Mesenchymal stem cell (in vitro differentiated cells and primary cell): ENCODE results near the gene TTC32.
"Not testable (repeated sequence)": the region's sequence is repeated elsewhere in the genome, so short reads cannot be mapped to it uniquely, and the experiment has no call there.

Experiments
- DNase-seq: peaks from one replicate; pipeline ENCODE4 v3.0.0-alpha.2; 2013
- H2AFZ ChIP-seq: one replicate; pipeline ENCODE4 v1.6.1; 2013; ENCODE audit warnings: low read depth, mild to moderate bottlenecking, control low read depth, inconsistent platforms, low read length, moderate library complexity
- H2AK5ac ChIP-seq: 2 replicates; pipeline ENCODE4 v1.6.1; 2013; ENCODE audit warnings: low read length, moderate library complexity, mild to moderate bottlenecking, inconsistent platforms; ENCODE audit not compliant: severe bottlenecking
- H2BK120ac ChIP-seq: one replicate; pipeline ENCODE4 v1.6.1; 2013; ENCODE audit warnings: low read depth, mild to moderate bottlenecking, inconsistent platforms, low read length, moderate library complexity
- H2BK12ac ChIP-seq, 2 experiments: one replicate each; pipeline ENCODE4 v1.6.1; 2013; ENCODE audit warnings: inconsistent platforms in 2 of 2, low read length in 2 of 2, mild to moderate bottlenecking in 2 of 2, moderate library complexity in 2 of 2, control low read depth in 1 of 2
- H2BK15ac ChIP-seq: one replicate; pipeline ENCODE4 v1.6.1; 2013; ENCODE audit warnings: mild to moderate bottlenecking, low read depth, inconsistent platforms; ENCODE audit not compliant: poor library complexity, severe bottlenecking
- H2BK5ac ChIP-seq: 2 replicates; pipeline ENCODE4 v1.6.1; 2013; ENCODE audit warnings: low read depth, mild to moderate bottlenecking, low read length, control low read depth, inconsistent platforms; ENCODE audit not compliant: poor library complexity, severe bottlenecking
- H3K14ac ChIP-seq, 2 experiments: one replicate each; pipeline ENCODE4 v1.6.1; 2013; ENCODE audit warnings: inconsistent platforms in 2 of 2, low read length in 2 of 2, control low read depth in 1 of 2, mild to moderate bottlenecking in 1 of 2, moderate library complexity in 1 of 2
- H3K18ac ChIP-seq, 2 experiments: one replicate each; pipeline ENCODE4 v1.6.1; 2013; ENCODE audit warnings: inconsistent platforms in 2 of 2, low read length in 2 of 2, control low read depth in 1 of 2, low read depth in 1 of 2, mild to moderate bottlenecking in 1 of 2
- H3K23ac ChIP-seq, 2 experiments: one replicate each; pipeline ENCODE4 v1.6.1; 2013; ENCODE audit warnings: inconsistent platforms in 2 of 2, low read length in 2 of 2, mild to moderate bottlenecking in 2 of 2, moderate library complexity in 2 of 2, control low read depth in 1 of 2
- H3K27ac ChIP-seq: 2 replicates; pipeline ENCODE4 v1.5.1; 2013; ENCODE audit warnings: mild to moderate bottlenecking, moderate library complexity, low read length, control low read depth, inconsistent platforms; ENCODE audit not compliant: poor library complexity, severe bottlenecking
- H3K27me3 ChIP-seq, 2 experiments: 2 replicates each; pipeline versions ENCODE4 v1.6.1 to v1.7.0; 2013; ENCODE audit warnings: low read length in 2 of 2, mild to moderate bottlenecking in 2 of 2, moderate library complexity in 2 of 2, control low read depth in 1 of 2, inconsistent platforms in 1 of 2; ENCODE audit not compliant: control insufficient read depth in 1 of 2, insufficient read depth in 1 of 2
- H3K36me3 ChIP-seq, 2 experiments: 2 replicates each; pipeline versions ENCODE4 v1.6.1 to v1.7.0; 2013; ENCODE audit warnings: low read length in 2 of 2, control low read depth in 1 of 2, inconsistent platforms in 1 of 2, low read depth in 1 of 2, mild to moderate bottlenecking in 1 of 2; ENCODE audit not compliant: insufficient read depth in 2 of 2, control insufficient read depth in 1 of 2
- H3K4ac ChIP-seq, 2 experiments: one replicate each; pipeline ENCODE4 v1.6.1; 2013; ENCODE audit warnings: inconsistent platforms in 2 of 2, low read length in 2 of 2, mild to moderate bottlenecking in 2 of 2, moderate library complexity in 2 of 2, control low read depth in 1 of 2, low read depth in 1 of 2
- H3K4me1 ChIP-seq: 2 replicates; pipeline ENCODE4 v1.6.1; 2013; ENCODE audit warnings: low read depth, low read length, control low read depth; ENCODE audit not compliant: control insufficient read depth, insufficient read depth
- H3K4me2 ChIP-seq: 2 replicates; pipeline ENCODE4 v1.6.1; 2013; ENCODE audit warnings: low read length, mild to moderate bottlenecking, inconsistent platforms; ENCODE audit not compliant: poor library complexity, severe bottlenecking
- H3K4me3 ChIP-seq, 2 experiments: 2 replicates each; pipeline versions ENCODE4 v1.5.1 to v1.7.0; 2013; ENCODE audit warnings: low read length in 2 of 2, mild to moderate bottlenecking in 2 of 2, control low read depth in 1 of 2, low read depth in 1 of 2; ENCODE audit not compliant: insufficient read depth in 1 of 2
- H3K79me1 ChIP-seq: replicated peaks from 2 replicates; pipeline ENCODE4 v1.6.1; 2013; ENCODE audit warnings: mild to moderate bottlenecking, control low read depth, low read length, inconsistent platforms; ENCODE audit not compliant: poor library complexity, severe bottlenecking
- H3K9ac ChIP-seq: 2 replicates; pipeline ENCODE4 v1.7.0; 2013; ENCODE audit warnings: mild to moderate bottlenecking, low read length, moderate library complexity
- H3K9me3 ChIP-seq: 2 replicates; pipeline ENCODE4 v1.7.0; 2013; ENCODE audit warnings: mild to moderate bottlenecking, low read length; ENCODE audit not compliant: control insufficient read depth
- H4K8ac ChIP-seq: one replicate; pipeline ENCODE4 v1.6.1; 2013; ENCODE audit warnings: inconsistent platforms, mild to moderate bottlenecking, low read length, moderate library complexity
- H4K91ac ChIP-seq: one replicate; pipeline ENCODE4 v1.6.1; 2013; ENCODE audit warnings: mild to moderate bottlenecking, low read length, inconsistent platforms
- WGBS: methylation state at CpG from one replicate; pipeline ENCODE4 v1.1.7; 2013; ENCODE audit warnings: mixed read lengths; 5-methylcytosine and 5-hydroxymethylcytosine counted together

TTC32 gene

DNA sequence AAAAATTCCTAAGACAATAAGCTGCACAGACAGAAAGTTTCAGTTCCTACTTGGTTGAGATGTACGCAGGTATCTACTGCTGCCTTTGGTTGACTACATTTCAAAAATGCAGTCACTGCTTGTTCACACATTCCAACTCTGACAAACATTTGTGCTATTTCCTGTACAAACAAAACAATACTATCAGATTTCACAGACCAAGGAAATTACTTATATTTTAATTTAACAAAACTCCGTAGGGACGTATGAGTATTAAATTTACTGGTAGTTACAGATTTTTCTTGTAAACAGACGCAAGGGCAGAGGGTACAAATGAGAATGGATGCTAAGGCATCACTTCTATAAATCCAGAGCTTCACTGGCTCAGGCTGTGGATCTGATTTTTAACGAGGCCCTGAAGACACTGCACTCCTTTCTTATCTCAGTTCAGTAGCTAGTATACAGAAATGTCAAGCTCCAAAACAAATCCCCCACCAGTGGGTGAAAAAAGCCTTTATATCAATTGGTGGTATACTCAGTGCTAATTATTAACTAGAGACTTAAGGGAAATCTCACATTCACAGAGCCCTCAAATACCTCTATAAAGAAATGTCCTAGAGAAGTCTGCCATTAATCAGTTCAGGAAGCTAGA, 31.7 kb upstream of the TTC32 start:
- Histone ChIP-seq H3K4me3 (no peak overlapping the region), H4K91ac (no peak overlapping the region), H3K9me3 (peaks cover 9% of the 10 kb centered on the region), H3K4me1 (no peaks in the 10 kb centered on the region), H3K9ac (peak overlapping the region; percentile 39), H3K27me3 (no peaks in the 10 kb centered on the region), H2BK12ac (no peak overlapping the region), H4K8ac (no peak overlapping the region), H2BK15ac (no peak overlapping the region), H3K14ac (no peak overlapping the region), H3K4ac (no peak overlapping the region), H3K79me1 (peaks cover 6% of the 10 kb centered on the region), H2AFZ (no peak overlapping the region), H3K4me2 (peak overlapping the region; percentile 35), H3K23ac (no peak overlapping the region), H2BK120ac (no peak overlapping the region), H3K27ac (peak overlapping the region; percentile 98), H3K18ac (no peak overlapping the region), H3K36me3 (peaks cover 10 to 75% of the 10 kb centered on the region in 2 experiments), H2BK5ac (peak overlapping the region; percentile 87), H2AK5ac (no peak overlapping the region)
- WGBS, result 14% methylated on average over 5 of the region's 5 CpGs
- peak; percentile 27 for DNase-seq

DNA sequence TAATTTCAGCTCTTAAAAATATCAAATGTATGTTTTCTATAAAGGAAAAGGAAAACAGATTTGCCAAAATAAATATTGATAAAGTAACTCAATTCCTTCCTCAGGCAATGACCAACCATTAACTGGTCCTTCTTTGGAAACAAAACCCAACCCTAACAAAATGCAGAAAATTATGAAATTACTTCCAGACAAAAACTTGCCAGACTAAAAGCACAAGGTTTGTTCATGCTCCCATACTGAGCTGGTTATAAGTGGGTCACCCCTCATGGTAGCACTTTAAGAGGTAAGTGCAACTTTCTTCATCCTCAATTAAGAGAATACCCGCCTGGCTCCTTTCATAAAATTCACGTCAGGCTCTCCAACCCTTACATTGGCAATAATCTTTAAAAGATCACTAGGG, 31.1 kb upstream of the TTC32 start:
- Histone ChIP-seq H3K23ac (no peak overlapping the region), H3K14ac (no peak overlapping the region), H3K4me2 (peak overlapping the region; percentile 35), H3K4me1 (no peaks in the 10 kb centered on the region), H2BK5ac (peak overlapping the region; percentile 87), H3K9ac (no peak overlapping the region), H3K36me3 (peaks cover 13 to 73% of the 10 kb centered on the region in 2 experiments), H2BK15ac (no peak overlapping the region), H3K27me3 (no peaks in the 10 kb centered on the region), H2AK5ac (peak overlapping the region; percentile 35), H3K18ac (no peak overlapping the region), H2BK120ac (peak overlapping the region; percentile 79), H3K79me1 (peaks cover 6% of the 10 kb centered on the region), H3K9me3 (peaks cover 14% of the 10 kb centered on the region), H4K91ac (no peak overlapping the region), H3K4me3 (no peak overlapping the region), H3K27ac (peak overlapping the region; percentile 98), H2BK12ac (no peak overlapping the region), H2AFZ (no peak overlapping the region), H3K4ac (no peak overlapping the region), H4K8ac (no peak overlapping the region)
- DNase-seq, result no peak
- WGBS, result 92% methylated on average over 2 of the region's 2 CpGs

DNA sequence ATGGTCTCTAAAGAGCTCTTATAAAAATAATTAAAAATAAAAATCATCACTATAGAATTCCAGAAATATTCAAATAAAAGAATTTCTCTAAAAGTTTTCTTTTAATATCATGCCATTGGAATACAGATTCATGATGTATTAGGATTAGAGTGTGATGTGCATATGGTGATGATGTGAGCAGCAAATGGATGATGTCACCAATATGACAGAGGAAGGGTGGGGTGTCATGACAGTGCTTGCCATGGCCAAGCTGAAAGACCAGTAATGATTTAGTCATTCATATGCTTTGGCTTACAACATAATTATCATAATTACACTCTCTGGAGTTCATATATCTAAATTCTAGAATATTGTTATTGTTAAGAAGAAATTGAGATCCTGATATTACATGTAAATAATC, 27.4 kb upstream of the TTC32 start:
- no peak overlapping the region for H4K8ac ChIP-seq
- peaks cover 11 to 66% of the 10 kb centered on the region in 2 experiments for H3K36me3 ChIP-seq
- H3K4me1 ChIP-seq, result no peaks in the 10 kb centered on the region
- DNase-seq, result no peak
- no peak overlapping the region for H2BK5ac ChIP-seq
- H3K4me3 ChIP-seq, result no peak overlapping the region
- no peak overlapping the region for H3K9ac ChIP-seq
- H3K4me2 ChIP-seq, result no peak overlapping the region
- no peak overlapping the region for H3K27ac ChIP-seq
- no peak overlapping the region for H3K14ac ChIP-seq
- no peak overlapping the region for H4K91ac ChIP-seq
- H2BK12ac ChIP-seq, result no peak overlapping the region
- no peak overlapping the region for H2BK120ac ChIP-seq
- H2BK15ac ChIP-seq, result no peak overlapping the region
- peaks cover 21% of the 10 kb centered on the region for H3K9me3 ChIP-seq
- peaks cover 4% of the 10 kb centered on the region for H3K79me1 ChIP-seq
- H3K18ac ChIP-seq, result no peak overlapping the region
- no peak overlapping the region for H3K4ac ChIP-seq
- no peak overlapping the region for H2AK5ac ChIP-seq
- no peaks in the 10 kb centered on the region for H3K27me3 ChIP-seq
- no peak overlapping the region for H2AFZ ChIP-seq
- H3K23ac ChIP-seq, result no peak overlapping the region

DNA sequence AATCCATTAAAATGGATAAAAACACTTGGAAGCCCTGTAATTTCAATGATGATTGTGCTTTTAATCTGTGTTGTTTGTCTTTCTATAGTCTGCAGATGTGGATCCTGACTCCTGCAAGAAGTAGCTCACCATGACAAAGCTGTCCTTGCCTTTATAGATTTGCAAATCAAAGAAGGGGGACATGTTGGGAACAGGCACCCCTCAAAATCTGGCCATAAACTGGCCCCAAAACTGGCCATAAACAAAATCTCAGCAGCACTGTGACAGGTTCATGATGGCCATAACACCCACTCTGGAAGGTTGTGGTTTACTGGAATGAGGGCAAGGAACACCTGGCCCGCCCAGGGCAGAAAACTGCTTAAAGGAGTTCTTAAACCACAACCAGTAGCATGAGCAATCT, 26.0 kb upstream of the TTC32 start:
- 100% methylated on average over 1 of the region's 1 CpG for WGBS
- H3K27ac ChIP-seq, H2AFZ ChIP-seq: not testable (repeated sequence)

More for the DNA sequence above, 26.0 kb upstream of the TTC32 start:
- not testable (repeated sequence) for H2BK120ac ChIP-seq, H3K27me3 ChIP-seq, H2BK12ac ChIP-seq, H2BK5ac ChIP-seq, H3K9ac ChIP-seq, H4K91ac ChIP-seq, DNase-seq, H3K14ac ChIP-seq, H3K79me1 ChIP-seq, H2BK15ac ChIP-seq, H4K8ac ChIP-seq, H3K4me3 ChIP-seq, H2AK5ac ChIP-seq, H3K4me1 ChIP-seq, H3K23ac ChIP-seq, H3K4me2 ChIP-seq, H3K18ac ChIP-seq, H3K4ac ChIP-seq
- Histone ChIP-seq H3K9me3 (peaks cover 21% of the 10 kb centered on the region), H3K36me3 (peaks cover 14 to 65% of the 10 kb centered on the region in 2 experiments)
